ENCODE measurements around the gene USP50. TPM values are rescaled to one million over a fixed set of nuclear protein-coding genes. Genes with fewer than 3 reads are reported as not detected.

Gene USP50
- total and polyA plus RNA-seq, 4 donors, result 0.81 to 1.1 TPM; not detected in 2

DNA sequence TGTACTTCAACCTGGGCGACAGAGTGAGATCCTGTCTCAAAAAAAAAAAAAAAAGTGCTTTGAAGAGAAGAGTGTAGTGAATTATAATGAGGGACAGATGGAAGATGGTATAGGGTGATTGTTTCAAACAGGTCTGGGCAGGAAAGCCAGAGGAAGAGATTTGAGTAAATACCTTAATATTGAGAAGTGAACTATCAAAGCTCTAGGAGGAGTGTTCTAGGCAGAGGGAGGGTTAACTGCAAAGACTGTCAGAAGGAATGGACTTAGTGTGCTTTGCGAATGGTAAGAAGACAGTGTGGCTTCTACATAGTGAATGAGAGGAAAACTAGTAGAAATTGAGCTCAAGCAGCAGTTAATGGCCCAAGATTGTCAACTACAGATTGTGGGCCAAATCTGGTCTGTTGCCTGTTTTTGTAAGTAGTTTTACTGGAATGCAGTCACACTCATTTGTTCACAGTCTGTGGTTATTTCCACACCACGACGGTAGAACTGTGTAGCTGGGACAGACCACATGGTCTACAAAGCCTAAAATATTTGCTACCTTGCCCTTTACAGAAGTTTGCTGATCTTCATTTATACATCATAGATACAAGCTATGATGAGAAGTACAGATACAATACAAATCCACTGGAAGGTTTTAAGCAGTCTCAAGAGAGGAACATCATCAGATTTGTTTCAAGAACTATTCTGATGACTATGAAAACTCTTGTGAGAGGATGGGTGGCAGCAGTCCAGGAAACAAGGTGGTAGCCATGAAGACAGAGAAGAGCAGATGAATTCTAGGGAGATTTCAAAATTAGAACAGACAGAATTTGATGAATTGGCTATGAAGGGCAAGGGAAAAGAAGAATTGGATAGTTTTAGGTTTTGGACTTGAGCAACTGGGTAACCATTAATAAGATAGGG lies 16.5 kb upstream of the USP50 start:
- Histone ChIP-seq H3K4me3 (ENCODE audit: low read length in 2 of 2) (no peak overlapping the region), H3K36me3 (ENCODE audit: control insufficient read depth in 1 of 2, insufficient read depth in 2 of 2, low read length in 1 of 2) (peaks cover 0 to 2% of the 10 kb centered on the region in 2 donors), H3K27me3 (ENCODE audit: control insufficient read depth in 1 of 2, insufficient read depth in 2 of 2, low read length in 1 of 2) (no peaks in the 10 kb centered on the region), H3K9me3 (ENCODE audit: control insufficient read depth, low read length) (no peaks in the 10 kb centered on the region), H3K4me1 (ENCODE audit: control insufficient read depth in 1 of 2, insufficient read depth in 2 of 2, low read length in 2 of 2) (no peaks in the 10 kb centered on the region), H3K27ac (ENCODE audit: low read depth in 1 of 2, low read length in 2 of 2) (no peak overlapping the region)
- ATAC-seq (ENCODE audit: low FRiP score), result no peak
- 57 to 59% methylated on average over 4 of the region's 4 CpGs for WGBS, 2 donors
- intact Hi-C loops (cut with DNase I), result loop anchor here in 1 of 2 donors (10.0 kb wide), 1 partner anchor 68 kb away; no protein-coding TSS in a partner anchor
- DNase-seq, result no peak

DNA sequence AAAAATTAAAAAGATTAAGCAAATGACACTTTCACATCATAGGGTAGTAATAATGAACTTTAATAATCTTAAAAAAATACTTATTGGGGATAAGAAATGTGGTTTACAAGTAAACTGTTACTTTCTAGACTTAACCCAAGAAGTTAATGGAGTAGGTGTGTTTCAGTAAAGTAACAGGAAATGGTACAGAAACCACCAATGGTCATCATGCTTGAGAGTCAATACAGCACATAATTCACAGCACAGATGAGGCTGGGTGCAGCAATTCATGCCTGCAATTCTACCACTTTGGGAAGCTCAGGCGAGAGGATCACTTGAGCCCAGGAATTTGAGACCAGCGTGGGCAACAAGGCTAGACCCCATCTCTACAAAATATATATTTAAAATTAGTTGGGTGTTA lies 11.5 kb upstream of the USP50 start:
- intact Hi-C loops (cut with DNase I), result no loop called here
- Histone ChIP-seq H3K9me3 (ENCODE audit: control insufficient read depth, low read length) (no peaks in the 10 kb centered on the region), H3K27ac (ENCODE audit: low read depth in 1 of 2, low read length in 2 of 2) (no peak overlapping the region), H3K27me3 (ENCODE audit: control insufficient read depth in 1 of 2, insufficient read depth in 2 of 2, low read length in 1 of 2) (no peaks in the 10 kb centered on the region), H3K4me3 (ENCODE audit: low read length in 2 of 2) (no peak overlapping the region), H3K36me3 (ENCODE audit: control insufficient read depth in 1 of 2, insufficient read depth in 2 of 2, low read length in 1 of 2) (peaks cover 0 to 2% of the 10 kb centered on the region in 2 donors), H3K4me1 (ENCODE audit: control insufficient read depth in 1 of 2, insufficient read depth in 2 of 2, low read length in 2 of 2) (no peaks in the 10 kb centered on the region)
- ATAC-seq (ENCODE audit: low FRiP score), result no peak
- 94 to 100% methylated on average over 2 of the region's 2 CpGs for WGBS, 2 donors
- no peak for DNase-seq

DNA sequence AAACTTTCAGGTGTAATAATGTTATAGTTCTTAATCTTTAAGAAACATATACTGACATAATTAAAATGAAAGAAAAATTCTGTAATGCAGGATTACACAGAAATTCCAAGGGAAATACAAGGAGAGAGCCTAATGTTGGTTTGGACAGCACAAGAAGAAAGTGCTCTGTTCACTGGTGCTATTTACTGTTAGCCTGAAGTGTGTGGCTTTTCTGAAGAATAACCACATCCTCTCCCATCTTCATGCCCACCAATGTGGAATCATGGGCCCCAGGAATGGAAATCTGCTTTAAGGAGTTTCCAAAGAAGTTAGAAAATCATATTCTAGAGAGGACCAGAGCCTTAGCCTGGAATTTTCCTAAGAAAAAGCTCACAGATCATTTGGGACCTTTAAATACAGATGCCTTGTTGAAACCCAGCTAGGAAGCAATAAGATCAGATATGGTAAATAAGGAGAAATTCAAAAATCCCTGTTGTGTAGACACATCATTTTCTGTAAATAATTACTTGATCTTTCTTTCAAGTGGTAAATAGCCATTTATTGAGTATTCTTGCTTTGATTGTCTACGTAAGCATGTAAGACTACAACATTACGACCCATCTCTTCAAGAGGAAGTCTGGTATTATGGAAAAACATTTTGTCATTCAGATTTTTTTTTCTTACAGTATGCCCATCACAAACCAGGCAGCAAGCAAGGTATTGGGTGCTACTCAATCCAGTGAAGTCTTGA lies 10.3 kb upstream of the USP50 start:
- ATAC-seq (ENCODE audit: low FRiP score) (no peak), DNase-seq (no peak)
- WGBS, 2 donors, result 95 to 97% methylated on average over 2 of the region's 2 CpGs
- Histone ChIP-seq H3K27me3 (ENCODE audit: control insufficient read depth in 1 of 2, insufficient read depth in 2 of 2, low read length in 1 of 2) (no peaks in the 10 kb centered on the region), H3K4me3 (ENCODE audit: low read length in 2 of 2) (no peak overlapping the region), H3K4me1 (ENCODE audit: control insufficient read depth in 1 of 2, insufficient read depth in 2 of 2, low read length in 2 of 2) (no peaks in the 10 kb centered on the region), H3K27ac (ENCODE audit: low read depth in 1 of 2, low read length in 2 of 2) (no peak overlapping the region), H3K36me3 (ENCODE audit: control insufficient read depth in 1 of 2, insufficient read depth in 2 of 2, low read length in 1 of 2) (no peaks in the 10 kb centered on the region), H3K9me3 (ENCODE audit: control insufficient read depth, low read length) (no peaks in the 10 kb centered on the region)
- intact Hi-C loops (cut with DNase I), result no loop called here

DNA sequence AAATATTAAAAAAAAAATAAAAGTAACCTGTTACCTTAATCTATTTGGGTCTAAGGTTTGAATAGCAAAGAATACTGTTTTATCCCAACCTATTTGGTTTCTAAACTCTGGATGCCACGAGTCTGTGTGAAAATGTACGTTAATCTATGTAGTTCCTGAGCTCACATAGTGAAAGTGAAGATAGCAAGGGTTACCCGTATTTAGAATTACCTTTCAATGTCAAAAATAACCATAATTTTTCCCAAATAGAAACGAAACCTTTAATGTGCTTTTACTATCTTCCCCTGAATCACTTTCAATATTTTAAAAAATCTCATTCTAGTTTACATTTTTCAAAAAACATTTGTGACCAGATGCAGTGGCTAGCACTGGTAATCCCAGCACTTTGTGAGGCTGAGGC lies 5.8 kb upstream of the USP50 start:
- DNase-seq (no peak), ATAC-seq (ENCODE audit: low FRiP score) (no peak)
- no peaks in the 10 kb centered on the region for H3K36me3 ChIP-seq (ENCODE audit: control insufficient read depth in 1 of 2, insufficient read depth in 2 of 2, low read length in 1 of 2)
- no peaks in the 10 kb centered on the region for H3K27me3 ChIP-seq (ENCODE audit: control insufficient read depth in 1 of 2, insufficient read depth in 2 of 2, low read length in 1 of 2)
- H3K9me3 ChIP-seq (ENCODE audit: control insufficient read depth, low read length), result no peaks in the 10 kb centered on the region
- H3K4me3 ChIP-seq (ENCODE audit: low read length in 2 of 2), result no peak overlapping the region
- no peaks in the 10 kb centered on the region for H3K4me1 ChIP-seq (ENCODE audit: control insufficient read depth in 1 of 2, insufficient read depth in 2 of 2, low read length in 2 of 2)
- no peak overlapping the region for H3K27ac ChIP-seq (ENCODE audit: low read depth in 1 of 2, low read length in 2 of 2)
- intact Hi-C loops (cut with DNase I), result no loop called here
- WGBS, 2 donors, result 87 to 90% methylated on average over 4 of the region's 4 CpGs

DNA sequence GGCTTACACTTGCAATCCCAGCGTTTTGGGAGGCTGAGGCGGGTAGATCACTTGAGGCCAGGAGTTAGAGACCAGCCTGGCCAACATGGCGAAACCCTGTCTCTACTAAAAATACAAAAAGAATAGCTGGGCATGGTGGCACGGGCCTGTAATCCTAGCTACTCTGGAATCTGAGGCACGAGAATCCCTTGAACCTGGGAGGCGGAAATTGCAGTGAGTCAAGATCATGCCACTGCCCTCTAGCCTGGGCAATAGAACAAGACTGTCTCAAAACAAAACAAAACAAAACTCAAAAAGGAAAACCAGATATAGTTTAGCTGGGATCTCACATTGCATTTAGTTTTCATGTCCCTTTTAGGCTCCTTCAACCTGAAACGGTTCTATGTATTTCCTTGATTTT lies 2.9 kb upstream of the USP50 start:
- no peak overlapping the region for H3K4me3 ChIP-seq (ENCODE audit: low read length in 2 of 2)
- H3K9me3 ChIP-seq (ENCODE audit: control insufficient read depth, low read length), result no peaks in the 10 kb centered on the region
- H3K27ac ChIP-seq (ENCODE audit: low read depth in 1 of 2, low read length in 2 of 2), result no peak overlapping the region
- intact Hi-C loops (cut with DNase I), result no loop called here
- WGBS, 2 donors, result 74 to 80% methylated on average over 7 of the region's 7 CpGs
- no peaks in the 10 kb centered on the region for H3K4me1 ChIP-seq (ENCODE audit: control insufficient read depth in 1 of 2, insufficient read depth in 2 of 2, low read length in 2 of 2)
- ATAC-seq (ENCODE audit: low FRiP score) (no peak), DNase-seq (no peak)
- H3K27me3 ChIP-seq (ENCODE audit: control insufficient read depth in 1 of 2, insufficient read depth in 2 of 2, low read length in 1 of 2), result no peaks in the 10 kb centered on the region
- no peaks in the 10 kb centered on the region for H3K36me3 ChIP-seq (ENCODE audit: control insufficient read depth in 1 of 2, insufficient read depth in 2 of 2, low read length in 1 of 2)

DNA sequence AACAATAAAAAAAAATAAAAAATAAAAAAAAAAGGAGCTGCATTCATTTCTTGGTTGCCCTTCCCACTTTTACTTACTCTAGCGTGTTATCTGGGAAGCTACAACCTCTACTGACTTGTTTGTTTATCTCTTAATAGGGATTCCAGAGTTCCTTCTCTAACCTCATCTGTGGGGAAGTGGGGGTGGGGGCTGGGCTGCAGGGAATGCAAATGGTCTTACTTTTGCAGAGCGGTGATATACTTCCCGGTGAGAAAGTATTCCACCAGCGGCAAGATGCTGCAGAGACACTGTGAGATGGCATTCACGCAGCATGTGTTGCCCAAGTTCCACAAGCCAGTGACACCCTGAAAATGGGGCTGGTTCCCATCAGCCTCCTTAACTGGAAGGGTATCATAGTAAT lies 2.1 kb downstream of the USP50 start:
- Histone ChIP-seq H3K36me3 (ENCODE audit: control insufficient read depth in 1 of 2, insufficient read depth in 2 of 2, low read length in 1 of 2) (no peaks in the 10 kb centered on the region), H3K4me1 (ENCODE audit: control insufficient read depth in 1 of 2, insufficient read depth in 2 of 2, low read length in 2 of 2) (no peaks in the 10 kb centered on the region), H3K27ac (ENCODE audit: low read depth in 1 of 2, low read length in 2 of 2) (no peak overlapping the region), H3K27me3 (ENCODE audit: control insufficient read depth in 1 of 2, insufficient read depth in 2 of 2, low read length in 1 of 2) (no peaks in the 10 kb centered on the region), H3K4me3 (ENCODE audit: low read length in 2 of 2) (no peak overlapping the region), H3K9me3 (ENCODE audit: control insufficient read depth, low read length) (no peaks in the 10 kb centered on the region)
- ATAC-seq (ENCODE audit: low FRiP score) (no peak), DNase-seq (no peak)
- WGBS, 2 donors, result 39 to 61% methylated on average over 5 of the region's 5 CpGs
- intact Hi-C loops (cut with DNase I), result no loop called here

DNA sequence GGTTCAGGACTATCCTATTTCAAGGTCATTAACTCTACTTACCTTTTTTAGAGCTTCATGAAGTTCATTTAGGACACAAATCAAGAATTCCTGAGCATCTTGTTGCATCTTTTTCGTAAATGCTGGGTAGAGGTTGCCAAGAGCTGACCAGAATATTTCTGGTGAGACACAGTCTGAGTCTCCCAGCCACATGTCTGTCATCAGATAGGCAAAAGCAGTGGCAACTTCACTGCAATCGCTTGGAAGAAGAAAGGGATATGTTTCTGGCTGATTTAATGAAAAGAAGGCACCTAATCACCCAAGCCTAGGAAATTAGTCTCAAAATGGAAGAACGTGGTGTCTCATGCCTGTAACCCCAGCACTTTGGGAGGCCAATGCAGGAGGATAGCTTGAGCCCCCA lies 2.9 kb downstream of the USP50 start:
- DNase-seq, result no peak
- no peaks in the 10 kb centered on the region for H3K27me3 ChIP-seq (ENCODE audit: control insufficient read depth in 1 of 2, insufficient read depth in 2 of 2, low read length in 1 of 2)
- no peaks in the 10 kb centered on the region for H3K36me3 ChIP-seq (ENCODE audit: control insufficient read depth in 1 of 2, insufficient read depth in 2 of 2, low read length in 1 of 2)
- intact Hi-C loops (cut with DNase I), result no loop called here
- no peak overlapping the region for H3K27ac ChIP-seq (ENCODE audit: low read depth in 1 of 2, low read length in 2 of 2)
- WGBS, 2 donors, result 75 to 82% methylated on average over 3 of the region's 3 CpGs
- ATAC-seq (ENCODE audit: low FRiP score), result no peak
- no peak overlapping the region for H3K4me3 ChIP-seq (ENCODE audit: low read length in 2 of 2)
- H3K9me3 ChIP-seq (ENCODE audit: control insufficient read depth, low read length), result no peaks in the 10 kb centered on the region
- H3K4me1 ChIP-seq (ENCODE audit: control insufficient read depth in 1 of 2, insufficient read depth in 2 of 2, low read length in 2 of 2), result no peaks in the 10 kb centered on the region

DNA sequence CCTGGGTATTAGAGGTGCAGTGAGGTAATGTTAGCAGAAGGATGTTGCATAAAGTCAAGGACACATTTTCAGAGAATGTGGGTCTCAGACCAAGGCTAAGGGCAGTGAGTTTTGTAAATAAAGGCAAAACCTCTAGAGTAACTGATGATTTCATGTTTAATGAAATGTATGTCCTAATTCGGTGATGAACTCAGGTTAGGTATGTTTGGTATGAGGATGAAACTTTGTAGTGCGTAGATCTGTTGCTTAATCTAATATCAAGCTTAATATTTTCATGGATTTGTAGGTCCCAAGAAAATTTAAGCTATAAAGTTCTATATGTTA lies 3.6 kb downstream of the USP50 start:
- H3K4me3 ChIP-seq (ENCODE audit: low read length in 2 of 2), result no peak overlapping the region
- DNase-seq (no peak), ATAC-seq (ENCODE audit: low FRiP score) (no peak)
- H3K9me3 ChIP-seq (ENCODE audit: control insufficient read depth, low read length), result no peaks in the 10 kb centered on the region
- H3K4me1 ChIP-seq (ENCODE audit: control insufficient read depth in 1 of 2, insufficient read depth in 2 of 2, low read length in 2 of 2), result no peaks in the 10 kb centered on the region
- 62 to 75% methylated on average over 2 of the region's 2 CpGs for WGBS, 2 donors
- H3K27me3 ChIP-seq (ENCODE audit: control insufficient read depth in 1 of 2, insufficient read depth in 2 of 2, low read length in 1 of 2), result no peaks in the 10 kb centered on the region
- no peak overlapping the region for H3K27ac ChIP-seq (ENCODE audit: low read depth in 1 of 2, low read length in 2 of 2)
- H3K36me3 ChIP-seq (ENCODE audit: control insufficient read depth in 1 of 2, insufficient read depth in 2 of 2, low read length in 1 of 2), result no peaks in the 10 kb centered on the region
- intact Hi-C loops (cut with DNase I), result no loop called here

DNA sequence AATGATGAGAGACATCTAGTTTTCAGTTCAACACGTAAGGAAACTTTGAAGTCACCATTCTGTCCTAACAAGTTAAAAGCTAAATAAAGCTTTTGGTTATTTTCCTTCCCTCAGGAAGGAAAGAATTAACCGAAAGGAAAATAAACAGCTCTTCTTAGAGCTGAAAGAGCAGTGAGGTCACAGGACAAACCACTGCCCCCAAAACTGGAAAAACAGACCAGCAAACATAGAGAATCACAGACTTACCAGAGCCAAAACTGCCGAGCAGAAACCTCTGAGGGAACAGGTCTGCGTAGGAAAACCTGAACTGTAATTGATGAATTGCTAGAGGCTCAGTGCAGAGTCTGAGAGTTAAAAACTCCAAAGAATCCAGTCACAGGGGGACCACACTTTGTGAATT lies 14.7 kb downstream of the USP50 start:
- no peak for ATAC-seq (ENCODE audit: low FRiP score)
- Histone ChIP-seq H3K4me3 (ENCODE audit: low read length in 2 of 2) (no peak overlapping the region), H3K9me3 (ENCODE audit: control insufficient read depth, low read length) (no peaks in the 10 kb centered on the region), H3K27me3 (ENCODE audit: control insufficient read depth in 1 of 2, insufficient read depth in 2 of 2, low read length in 1 of 2) (no peaks in the 10 kb centered on the region), H3K36me3 (ENCODE audit: control insufficient read depth in 1 of 2, insufficient read depth in 2 of 2, low read length in 1 of 2) (no peaks in the 10 kb centered on the region), H3K4me1 (ENCODE audit: control insufficient read depth in 1 of 2, insufficient read depth in 2 of 2, low read length in 2 of 2) (no peaks in the 10 kb centered on the region), H3K27ac (ENCODE audit: low read depth in 1 of 2, low read length in 2 of 2) (no peak overlapping the region)
- 23 to 24% methylated on average over 4 of the region's 4 CpGs for WGBS, 2 donors
- DNase-seq, result no peak
- intact Hi-C loops (cut with DNase I), result no loop called here
